Mammary epithelial cell (primary cell): Measurements from ENCODE around the gene CNNM3.

Source experiments
- CTCF ChIP-seq, 2 donors: IDR thresholded peaks in 1 of 2; conservative IDR thresholded peaks in 1 of 2; 2 replicates each; pipeline ENCODE4 v1.5.1; 2011 to 2012; ENCODE audit warnings: inconsistent platforms in 2 of 2, low read length in 2 of 2, mild to moderate bottlenecking in 2 of 2, control low read depth in 1 of 2, low read depth in 1 of 2; ENCODE audit not compliant: insufficient read depth in 1 of 2; ENCODE audit errors: extremely low read depth in 1 of 2
- EZH2 ChIP-seq: IDR thresholded peaks from 2 replicates; pipeline ENCODE4 v1.6.1; 2012; ENCODE audit warnings: low read length, inconsistent platforms, borderline replicate concordance

GRCh38 chr2:96807127-96807471 is 9.0 kb upstream of the CNNM3 start:
- TF ChIP-seq CTCF (conservative IDR thresholded peaks at IDR 0.05 in 1 of 2, IDR thresholded peaks at IDR 0.05 in 1 of 2; ENCODE audit: extremely low read depth in 1 of 2, insufficient read depth in 1 of 2, low read depth in 1 of 2, low read length in 2 of 2): no peak
- TF ChIP-seq EZH2: no peak
